SHP77 (cell line): ENCODE data around the gene EPHX1.

Experiments
- DNase-seq, 2 experiments: peaks; one replicate each; lab custom pipeline; 2025; lab: John Stamatoyannopoulos, UW

EPHX1 gene

DNA sequence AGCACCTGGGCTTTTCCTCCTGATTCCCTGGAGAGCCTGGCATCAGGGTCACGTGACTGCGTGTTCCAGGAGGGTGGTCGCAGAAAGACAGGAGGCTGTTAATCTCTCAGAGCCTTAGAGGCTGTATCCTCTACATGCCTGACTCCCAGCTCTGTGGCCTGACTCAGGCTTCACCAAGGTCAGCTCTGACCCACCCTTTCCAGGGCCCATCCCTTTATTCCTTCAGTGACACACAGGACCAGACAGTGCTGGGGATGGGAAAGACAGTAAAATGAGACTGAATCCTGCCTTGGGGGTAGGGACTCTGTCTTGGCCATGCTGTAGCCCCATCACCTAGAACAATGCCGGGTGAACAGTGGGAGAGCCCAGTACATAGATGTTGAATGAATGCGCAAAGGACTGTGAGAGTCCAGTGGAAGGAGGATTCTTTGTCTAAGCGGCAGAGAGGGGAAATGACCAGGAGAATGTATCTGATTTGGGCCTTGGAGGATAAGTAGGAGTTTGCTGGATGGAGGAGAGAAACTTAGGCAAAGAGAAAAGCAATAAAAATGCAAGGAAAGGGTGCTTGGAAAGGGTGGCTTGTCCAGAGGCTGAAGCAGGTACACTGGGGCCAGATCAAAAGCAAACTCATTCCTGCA lies 33.0 kb downstream of the EPHX1 start:
- no peak for DNase-seq

GRCh38 chr1:225843426-225843795 lies 33.5 kb downstream of the EPHX1 start:
- DNase-seq, result no peak

- no peak for DNase-seq
Measured at GRCh38 chr1:225844236-225845061, 34.5 kb downstream of the EPHX1 start.

DNA sequence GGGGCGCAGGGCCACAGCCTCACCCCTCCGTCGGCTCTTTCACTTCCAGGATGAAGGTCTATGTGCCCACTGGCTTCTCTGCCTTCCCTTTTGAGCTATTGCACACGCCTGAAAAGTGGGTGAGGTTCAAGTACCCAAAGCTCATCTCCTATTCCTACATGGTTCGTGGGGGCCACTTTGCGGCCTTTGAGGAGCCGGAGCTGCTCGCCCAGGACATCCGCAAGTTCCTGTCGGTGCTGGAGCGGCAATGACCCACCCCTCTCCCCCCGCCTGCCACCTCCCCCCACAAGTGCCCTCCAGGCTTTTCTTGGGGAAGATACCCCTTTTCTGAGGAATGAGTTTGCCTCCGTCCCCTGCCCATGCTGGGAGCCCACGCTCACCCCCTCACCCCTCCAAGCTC lies 35.2 kb downstream of the EPHX1 start:
- no peak for DNase-seq

GRCh38 chr1:225845571-225846259 lies 35.8 kb downstream of the EPHX1 start:
- DNase-seq, result peak; percentile 66 to 78

- DNase-seq, result no peak
Measured at GRCh38 chr1:225846331-225847310, 36.7 kb downstream of the EPHX1 start.

- no peak for DNase-seq
Measured at GRCh38 chr1:225847610-225848009, 37.7 kb downstream of the EPHX1 start.

GRCh38 chr1:225848030-225848955 lies 38.4 kb downstream of the EPHX1 start:
- DNase-seq, result no peak

- DNase-seq, result peak in 1 of 2 experiments; percentile 27
Measured at GRCh38 chr1:225849925-225850324, 40.0 kb downstream of the EPHX1 start.

GRCh38 chr1:225850370-225850769 lies 40.4 kb downstream of the EPHX1 start:
- DNase-seq, result no peak

- no peak for DNase-seq
Measured at GRCh38 chr1:225851805-225852204, 41.9 kb downstream of the EPHX1 start.

DNA sequence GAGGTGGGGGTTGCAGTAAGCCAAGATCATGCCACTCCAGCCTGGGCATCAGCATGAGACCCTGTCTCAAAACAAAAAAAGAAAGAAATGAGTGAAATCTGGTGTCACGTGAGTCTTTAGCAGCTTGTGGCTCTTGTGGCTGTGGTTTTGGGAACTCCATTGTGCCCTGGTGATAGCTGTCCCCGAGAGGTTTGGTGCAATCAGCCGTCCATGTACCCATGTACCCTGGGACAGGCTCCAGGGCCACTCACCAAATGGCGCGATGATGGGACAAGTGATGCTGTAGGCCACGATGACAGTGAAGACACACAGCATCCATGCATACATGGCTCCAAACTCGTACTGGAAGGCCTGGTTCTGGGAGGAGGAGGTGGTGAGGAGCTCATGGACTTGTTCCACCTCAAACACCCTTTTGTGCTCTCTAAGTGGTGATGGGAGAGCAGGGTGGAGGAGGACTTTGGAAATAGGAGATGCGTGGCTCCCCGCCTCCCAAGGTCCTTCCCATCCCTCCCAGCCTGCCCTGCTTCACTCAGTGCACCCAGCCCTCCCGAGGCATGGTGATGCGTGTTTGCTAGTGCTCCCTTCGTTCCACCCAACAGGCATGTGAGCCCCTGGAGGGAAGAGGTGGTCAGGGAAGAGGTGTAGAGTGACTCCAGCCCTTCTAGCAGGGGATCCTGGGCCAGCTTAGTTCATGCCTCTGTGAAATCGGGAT lies 42.6 kb downstream of the EPHX1 start:
- no peak for DNase-seq

DNA sequence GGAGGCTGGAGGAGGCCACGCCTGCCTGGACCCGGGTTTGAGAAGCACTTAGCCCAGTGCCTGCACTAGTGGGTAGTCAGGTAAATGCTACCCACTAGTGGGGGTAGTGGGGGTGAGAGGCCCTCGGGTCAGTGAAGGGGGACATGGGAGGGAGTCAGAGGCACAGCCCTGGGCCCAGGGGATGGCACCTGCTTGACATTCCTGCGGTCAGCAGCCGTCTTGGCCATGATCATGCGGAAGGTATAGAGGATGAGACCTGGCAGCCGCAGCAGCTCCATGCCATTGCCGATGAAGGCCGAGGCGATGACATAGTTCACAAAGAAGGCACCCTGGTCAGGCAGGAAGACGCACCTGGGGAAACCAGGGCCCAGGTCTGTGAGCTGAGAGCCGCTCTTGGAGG lies 43.5 kb downstream of the EPHX1 start:
- DNase-seq, result no peak

- DNase-seq, result no peak
Measured at GRCh38 chr1:225855503-225856300, 45.8 kb downstream of the EPHX1 start.

- no peak for DNase-seq
Measured at GRCh38 chr1:225857256-225857655, 47.3 kb downstream of the EPHX1 start.

GRCh38 chr1:225859151-225859550 lies 49.2 kb downstream of the EPHX1 start:
- DNase-seq, result no peak

- DNase-seq, result no peak
Measured at GRCh38 chr1:225860107-225860506, 50.2 kb downstream of the EPHX1 start.

DNA sequence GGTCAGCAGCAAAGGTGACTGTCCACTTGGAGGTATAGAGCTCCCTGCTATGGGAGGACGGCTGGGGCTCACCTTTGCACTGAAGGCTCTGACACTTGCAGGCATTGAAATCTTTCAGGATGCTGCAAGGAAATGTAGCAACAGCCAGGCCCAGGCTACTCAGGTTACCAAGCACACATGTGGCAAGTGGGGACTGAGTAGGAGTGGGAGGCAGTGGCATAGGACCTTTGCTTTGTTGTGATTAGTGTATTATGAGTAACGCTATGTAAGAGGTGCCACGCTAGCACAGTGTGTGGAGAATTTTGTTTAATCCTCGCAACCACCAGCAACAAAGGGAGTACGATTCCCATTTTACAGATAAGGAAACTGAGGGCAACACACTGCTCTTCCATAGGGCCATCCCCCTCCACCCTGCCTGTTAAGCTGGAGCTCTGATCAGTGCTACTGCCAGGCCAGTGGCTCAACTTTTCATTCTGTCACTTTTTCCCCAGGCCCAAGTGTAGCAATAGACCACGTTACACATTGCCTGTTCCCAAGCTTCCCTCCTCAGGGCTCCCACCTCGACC lies 51.0 kb downstream of the EPHX1 start:
- no peak for DNase-seq
